Measurements from ENCODE around the gene OR2S2.

OR2S2 gene

GRCh38 chr9:35976726-35977125 lies 18.8 kb upstream of the OR2S2 start:
- no peak overlapping the region for H3K9ac ChIP-seq (ENCODE audit: low read depth, low read length, poor library complexity)
- H3K79me1 ChIP-seq (ENCODE audit: low read depth, low read length), result no peaks in the 10 kb centered on the region
- no CpG with 5 or more reads among the region's 1 CpG for WGBS, 2 donors (ENCODE audit: extremely low coverage in 2 of 2, insufficient read length in 2 of 2, insufficient replicate concordance in 1 of 2)
- no peak overlapping the region for H3K4me2 ChIP-seq (ENCODE audit: insufficient read depth, low read length, poor library complexity, severe bottlenecking)
- no peak overlapping the region for H3K27ac ChIP-seq (replicated peaks; ENCODE audit: low read length)
- no peak overlapping the region for H2BK120ac ChIP-seq (ENCODE audit: low read depth, low read length)
- no peak overlapping the region for H3K23ac ChIP-seq (ENCODE audit: low read depth, low read length, poor library complexity)
- H2BK12ac ChIP-seq (ENCODE audit: low read length), result no peak overlapping the region
- H3K4me3 ChIP-seq (ENCODE audit: low read length in 2 of 2), result peak overlapping the region in 1 of 2 donors; percentile 43
- no peak for DNase-seq (ENCODE audit: low spot score)
- H3K18ac ChIP-seq (ENCODE audit: low read length), result no peak overlapping the region
- peaks cover 4 to 9% of the 10 kb centered on the region in 2 donors for H3K9me3 ChIP-seq (replicated peaks in 1 of 2; ENCODE audit: control insufficient read depth in 2 of 2, insufficient read depth in 1 of 2, low read depth in 1 of 2, low read length in 2 of 2)
- H2BK5ac ChIP-seq (ENCODE audit: low read length), result no peak overlapping the region
- no peak overlapping the region for H3K14ac ChIP-seq (ENCODE audit: low read length)
- no peak overlapping the region for H4K91ac ChIP-seq (ENCODE audit: low read depth, low read length, poor library complexity)
- H2AK5ac ChIP-seq (ENCODE audit: low read depth, low read length), result no peak overlapping the region
- H2AFZ ChIP-seq (ENCODE audit: low read length), result no peak overlapping the region
- H2BK15ac ChIP-seq (ENCODE audit: low read length), result no peak overlapping the region
- H3K27me3 ChIP-seq (ENCODE audit: control insufficient read depth in 3 of 3, insufficient read depth in 3 of 3, low read depth in 1 of 3, low read length in 3 of 3), result peaks cover 0 to 16% (median 5%) of the 10 kb centered on the region in 3 experiments
- no peak overlapping the region for H4K8ac ChIP-seq (ENCODE audit: low read depth, low read length)
- no peaks in the 10 kb centered on the region for H3K4me1 ChIP-seq (ENCODE audit: control insufficient read depth in 2 of 2, insufficient read depth in 1 of 2, low read depth in 1 of 2, low read length in 2 of 2)
- H3K36me3 ChIP-seq (replicated peaks in 1 of 2; ENCODE audit: control insufficient read depth in 2 of 2, insufficient read depth in 2 of 2, low read length in 2 of 2), result no peaks in the 10 kb centered on the region
- no peak overlapping the region for H3K4ac ChIP-seq (ENCODE audit: low read length)

- Histone ChIP-seq H3K27ac (replicated peaks; ENCODE audit: low read length) (no peak overlapping the region), H4K91ac (ENCODE audit: low read depth, low read length, poor library complexity) (no peak overlapping the region), H2BK120ac (ENCODE audit: low read depth, low read length) (no peak overlapping the region), H2AFZ (ENCODE audit: low read length) (no peak overlapping the region), H3K9ac (ENCODE audit: low read depth, low read length, poor library complexity) (no peak overlapping the region), H3K14ac (ENCODE audit: low read length) (no peak overlapping the region), H3K79me1 (ENCODE audit: low read depth, low read length) (no peaks in the 10 kb centered on the region), H3K4me1 (ENCODE audit: control insufficient read depth in 2 of 2, insufficient read depth in 1 of 2, low read depth in 1 of 2, low read length in 2 of 2) (no peaks in the 10 kb centered on the region), H3K4me2 (ENCODE audit: insufficient read depth, low read length, poor library complexity, severe bottlenecking) (no peak overlapping the region), H2AK5ac (ENCODE audit: low read depth, low read length) (no peak overlapping the region), H3K9me3 (replicated peaks in 1 of 2; ENCODE audit: control insufficient read depth in 2 of 2, insufficient read depth in 1 of 2, low read depth in 1 of 2, low read length in 2 of 2) (peaks cover 4 to 9% of the 10 kb centered on the region in 2 donors), H3K27me3 (ENCODE audit: control insufficient read depth in 3 of 3, insufficient read depth in 3 of 3, low read depth in 1 of 3, low read length in 3 of 3) (peaks cover 0 to 21% (median 7%) of the 10 kb centered on the region in 3 experiments), H3K18ac (ENCODE audit: low read length) (no peak overlapping the region), H2BK15ac (ENCODE audit: low read length) (no peak overlapping the region), H2BK5ac (ENCODE audit: low read length) (no peak overlapping the region), H3K4me3 (ENCODE audit: low read length in 2 of 2) (no peak overlapping the region), H3K36me3 (replicated peaks in 1 of 2; ENCODE audit: control insufficient read depth in 2 of 2, insufficient read depth in 2 of 2, low read length in 2 of 2) (no peaks in the 10 kb centered on the region), H3K4ac (ENCODE audit: low read length) (no peak overlapping the region), H2BK12ac (ENCODE audit: low read length) (no peak overlapping the region), H4K8ac (ENCODE audit: low read depth, low read length) (no peak overlapping the region), H3K23ac (ENCODE audit: low read depth, low read length, poor library complexity) (no peak overlapping the region)
- no CpG with 5 or more reads among the region's 1 CpG for WGBS, 2 donors (ENCODE audit: extremely low coverage in 2 of 2, insufficient read length in 2 of 2, insufficient replicate concordance in 1 of 2)
- DNase-seq (ENCODE audit: low spot score), result no peak
Measured at GRCh38 chr9:35974800-35975199, 16.8 kb upstream of the OR2S2 start.

GRCh38 chr9:35972093-35972492 lies 14.1 kb upstream of the OR2S2 start:
- Histone ChIP-seq H4K8ac (ENCODE audit: low read depth, low read length) (no peak overlapping the region), H2AK5ac (ENCODE audit: low read depth, low read length) (no peak overlapping the region), H3K18ac (ENCODE audit: low read length) (peak overlapping the region; percentile 38), H3K14ac (ENCODE audit: low read length) (no peak overlapping the region), H3K4me1 (ENCODE audit: control insufficient read depth in 2 of 2, insufficient read depth in 1 of 2, low read depth in 1 of 2, low read length in 2 of 2) (no peaks in the 10 kb centered on the region), H4K91ac (ENCODE audit: low read depth, low read length, poor library complexity) (no peak overlapping the region), H3K27me3 (ENCODE audit: control insufficient read depth in 3 of 3, insufficient read depth in 3 of 3, low read depth in 1 of 3, low read length in 3 of 3) (peaks cover 0 to 29% (median 7%) of the 10 kb centered on the region in 3 experiments), H3K4ac (ENCODE audit: low read length) (no peak overlapping the region), H3K4me2 (ENCODE audit: insufficient read depth, low read length, poor library complexity, severe bottlenecking) (no peak overlapping the region), H2AFZ (ENCODE audit: low read length) (peak overlapping the region; percentile 35), H3K36me3 (replicated peaks in 1 of 2; ENCODE audit: control insufficient read depth in 2 of 2, insufficient read depth in 2 of 2, low read length in 2 of 2) (no peaks in the 10 kb centered on the region), H3K9me3 (replicated peaks in 1 of 2; ENCODE audit: control insufficient read depth in 2 of 2, insufficient read depth in 1 of 2, low read depth in 1 of 2, low read length in 2 of 2) (peaks cover 4 to 7% of the 10 kb centered on the region in 2 donors), H3K23ac (ENCODE audit: low read depth, low read length, poor library complexity) (no peak overlapping the region), H2BK12ac (ENCODE audit: low read length) (no peak overlapping the region), H2BK15ac (ENCODE audit: low read length) (no peak overlapping the region), H3K27ac (replicated peaks; ENCODE audit: low read length) (no peak overlapping the region), H3K4me3 (ENCODE audit: low read length in 2 of 2) (no peak overlapping the region), H3K9ac (ENCODE audit: low read depth, low read length, poor library complexity) (no peak overlapping the region), H2BK120ac (ENCODE audit: low read depth, low read length) (no peak overlapping the region), H3K79me1 (ENCODE audit: low read depth, low read length) (no peaks in the 10 kb centered on the region), H2BK5ac (ENCODE audit: low read length) (no peak overlapping the region)
- no peak for DNase-seq (ENCODE audit: low spot score)
- no CpG with 5 or more reads among the region's 35 CpGs for WGBS, 2 donors (ENCODE audit: extremely low coverage in 2 of 2, insufficient read length in 2 of 2, insufficient replicate concordance in 1 of 2)

- H3K9ac ChIP-seq (ENCODE audit: low read depth, low read length, poor library complexity), result no peak overlapping the region
- no peak for DNase-seq (ENCODE audit: low spot score)
- no peak overlapping the region for H2AK5ac ChIP-seq (ENCODE audit: low read depth, low read length)
- no peak overlapping the region for H4K91ac ChIP-seq (ENCODE audit: low read depth, low read length, poor library complexity)
- H4K8ac ChIP-seq (ENCODE audit: low read depth, low read length), result no peak overlapping the region
- no CpG with 5 or more reads among the region's 2 CpGs for WGBS, 2 donors (ENCODE audit: extremely low coverage in 2 of 2, insufficient read length in 2 of 2, insufficient replicate concordance in 1 of 2)
- no peaks in the 10 kb centered on the region for H3K9me3 ChIP-seq (replicated peaks in 1 of 2; ENCODE audit: control insufficient read depth in 2 of 2, insufficient read depth in 1 of 2, low read depth in 1 of 2, low read length in 2 of 2)
- no peak overlapping the region for H3K4me2 ChIP-seq (ENCODE audit: insufficient read depth, low read length, poor library complexity, severe bottlenecking)
- H2AFZ ChIP-seq (ENCODE audit: low read length), result no peak overlapping the region
- no peak overlapping the region for H3K14ac ChIP-seq (ENCODE audit: low read length)
- no peak overlapping the region for H3K4ac ChIP-seq (ENCODE audit: low read length)
- H3K27me3 ChIP-seq (ENCODE audit: control insufficient read depth in 3 of 3, insufficient read depth in 3 of 3, low read depth in 1 of 3, low read length in 3 of 3), result peaks cover 2 to 34% (median 2%) of the 10 kb centered on the region in 3 experiments
- no peak overlapping the region for H2BK120ac ChIP-seq (ENCODE audit: low read depth, low read length)
- no peak overlapping the region for H2BK5ac ChIP-seq (ENCODE audit: low read length)
- H3K23ac ChIP-seq (ENCODE audit: low read depth, low read length, poor library complexity), result no peak overlapping the region
- no peaks in the 10 kb centered on the region for H3K79me1 ChIP-seq (ENCODE audit: low read depth, low read length)
- no peak overlapping the region for H2BK12ac ChIP-seq (ENCODE audit: low read length)
- no peak overlapping the region for H3K27ac ChIP-seq (replicated peaks; ENCODE audit: low read length)
- H3K4me1 ChIP-seq (ENCODE audit: control insufficient read depth in 2 of 2, insufficient read depth in 1 of 2, low read depth in 1 of 2, low read length in 2 of 2), result peaks cover 0 to 2% of the 10 kb centered on the region in 2 donors
- H3K36me3 ChIP-seq (replicated peaks in 1 of 2; ENCODE audit: control insufficient read depth in 2 of 2, insufficient read depth in 2 of 2, low read length in 2 of 2), result no peaks in the 10 kb centered on the region
- H3K4me3 ChIP-seq (ENCODE audit: low read length in 2 of 2), result no peak overlapping the region
- H3K18ac ChIP-seq (ENCODE audit: low read length), result no peak overlapping the region
- no peak overlapping the region for H2BK15ac ChIP-seq (ENCODE audit: low read length)
Measured at GRCh38 chr9:35967042-35967441, 9.1 kb upstream of the OR2S2 start.
